SW 1271 (cell line): ENCODE data around the gene HMX3.

Experiments used
- DNase-seq, 2 experiments: peaks; one replicate each; lab custom pipeline; 2025; lab: John Stamatoyannopoulos, UW

The HMX3 gene

DNA sequence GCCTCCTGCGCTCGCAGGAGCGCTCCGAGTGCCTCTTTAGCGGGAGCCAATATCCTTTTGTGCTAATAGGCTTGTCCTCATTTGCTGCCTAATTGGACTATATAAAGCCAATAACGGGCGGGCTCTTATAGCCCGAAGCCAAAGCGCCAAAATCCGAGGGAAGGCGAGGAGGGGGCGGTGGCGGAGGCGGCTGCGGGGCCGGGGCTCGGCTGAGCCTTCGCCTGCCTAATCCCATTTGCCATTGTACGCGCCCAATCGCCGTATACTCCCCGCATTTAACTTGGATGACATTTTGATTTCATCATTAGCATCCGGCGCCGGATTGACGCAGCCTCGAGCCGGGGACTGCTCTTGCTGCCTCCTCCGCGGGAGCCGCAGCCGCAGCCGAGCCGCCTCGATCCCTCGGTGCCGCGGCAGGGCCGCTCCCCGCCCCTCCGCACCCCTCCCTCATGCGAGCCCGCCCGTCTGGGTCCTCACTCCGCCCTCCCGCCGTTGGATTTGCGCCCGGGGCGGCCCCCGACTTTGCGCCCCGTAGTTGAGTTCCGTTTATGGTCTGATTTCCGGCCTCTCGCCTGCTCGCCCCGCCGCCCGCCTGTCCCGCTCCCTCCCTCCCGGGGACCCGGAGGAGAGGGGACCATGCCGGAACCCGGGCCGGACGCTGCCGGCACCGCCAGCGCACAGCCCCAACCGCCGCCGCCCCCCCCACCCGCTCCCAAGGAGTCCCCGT, at the start of gene HMX3:
Gene HMX3, plus strand, starts transcription at position 556 of the 727 bp plus-strand sequence. Its CDS starts 81 bp downstream, at position 637.
- DNase-seq, result no peak

DNA sequence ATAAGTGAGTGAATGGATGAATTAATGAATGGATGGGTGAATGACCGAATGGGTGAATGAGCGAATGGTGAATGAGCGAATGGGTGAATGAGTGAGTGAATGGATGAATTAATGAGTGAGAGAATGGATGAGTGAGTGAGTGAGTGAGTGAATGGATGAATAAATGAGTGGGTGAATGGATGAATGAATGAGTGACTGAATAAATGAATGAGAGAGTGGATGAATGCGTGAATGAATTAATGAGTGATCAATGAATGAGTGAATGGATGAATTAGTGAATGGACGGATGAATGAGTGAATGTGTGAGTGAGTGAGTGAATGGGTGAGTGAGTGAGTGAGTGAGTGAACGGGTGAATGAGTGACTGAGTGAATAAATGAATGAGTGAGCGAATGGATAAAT, 49.5 kb upstream of the HMX3 start:
- no peak for DNase-seq

DNA sequence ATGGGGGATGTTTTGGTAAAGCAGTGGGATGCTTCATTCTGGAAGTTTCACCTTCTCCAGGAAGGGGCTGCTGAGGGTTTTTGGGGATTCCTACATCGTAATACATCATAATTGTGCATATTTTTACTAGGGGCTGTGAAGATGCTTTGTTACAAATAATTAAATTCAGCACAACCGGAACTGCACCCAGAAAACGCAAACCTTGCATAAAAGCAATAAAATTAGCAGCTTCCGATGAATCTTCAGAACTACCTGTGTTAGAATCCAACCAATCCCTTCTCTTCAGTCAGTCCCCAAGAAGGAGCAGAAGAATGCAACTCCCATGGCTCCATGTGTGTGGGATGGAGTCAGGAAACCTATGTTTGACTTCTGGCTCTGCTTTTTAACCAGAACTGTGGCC, 48.4 kb upstream of the HMX3 start:
- DNase-seq, result no peak

DNA sequence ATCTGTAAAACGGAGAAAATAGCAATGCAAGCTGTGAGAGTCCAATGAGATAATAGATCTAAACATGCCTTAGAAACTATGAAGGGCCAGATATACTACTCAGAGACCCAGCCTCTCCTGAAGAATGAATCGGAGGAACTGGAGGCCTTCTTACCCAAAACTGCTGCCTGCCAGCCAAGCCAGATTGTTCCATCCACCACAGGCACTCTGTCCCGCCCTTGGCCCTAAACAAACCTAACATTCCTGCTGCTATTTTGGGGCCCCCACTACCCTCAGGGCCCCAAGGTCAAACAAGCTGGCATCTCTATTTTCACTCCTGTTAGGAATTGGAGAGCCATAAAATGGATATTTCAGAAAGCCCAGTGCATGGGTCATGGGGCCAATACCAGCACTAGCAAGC, 48.0 kb upstream of the HMX3 start:
- DNase-seq, result no peak

DNA sequence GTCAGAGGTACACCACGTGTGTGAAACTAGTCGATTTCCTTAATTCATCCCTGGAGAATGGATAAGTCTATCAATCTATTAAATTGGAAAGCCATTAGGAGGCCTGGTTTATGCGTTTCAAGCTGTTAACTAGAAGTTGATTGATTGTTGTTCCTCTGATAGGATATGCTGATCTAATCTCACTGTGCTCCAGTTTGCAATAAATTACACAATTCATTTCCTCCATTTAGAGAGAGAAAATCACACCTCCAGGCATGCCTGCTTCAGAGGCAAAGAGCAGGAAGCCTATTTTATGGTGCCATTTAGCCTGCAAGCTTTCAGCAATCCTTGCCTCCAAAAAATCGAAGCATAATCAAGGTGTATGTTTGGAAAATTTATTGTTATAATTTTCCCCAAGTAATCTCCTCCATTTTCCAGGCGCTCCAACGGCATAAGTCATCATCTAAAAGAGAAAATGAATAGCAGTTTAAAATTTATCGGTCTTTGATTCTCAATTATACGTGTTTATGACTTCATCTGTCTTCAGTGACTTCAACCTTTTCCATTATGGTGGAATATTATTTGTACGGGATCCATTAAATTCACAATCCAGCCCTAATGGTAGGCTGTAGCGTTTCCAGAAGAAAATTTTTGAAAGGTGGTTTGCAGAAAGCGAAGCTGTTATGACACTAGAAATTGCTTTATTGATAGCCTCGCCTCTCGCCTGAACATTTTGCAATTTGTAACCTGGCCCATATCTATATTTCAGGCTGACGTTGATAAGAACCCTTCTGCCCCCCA, 42.9 kb upstream of the HMX3 start:
- DNase-seq, result no peak

DNA sequence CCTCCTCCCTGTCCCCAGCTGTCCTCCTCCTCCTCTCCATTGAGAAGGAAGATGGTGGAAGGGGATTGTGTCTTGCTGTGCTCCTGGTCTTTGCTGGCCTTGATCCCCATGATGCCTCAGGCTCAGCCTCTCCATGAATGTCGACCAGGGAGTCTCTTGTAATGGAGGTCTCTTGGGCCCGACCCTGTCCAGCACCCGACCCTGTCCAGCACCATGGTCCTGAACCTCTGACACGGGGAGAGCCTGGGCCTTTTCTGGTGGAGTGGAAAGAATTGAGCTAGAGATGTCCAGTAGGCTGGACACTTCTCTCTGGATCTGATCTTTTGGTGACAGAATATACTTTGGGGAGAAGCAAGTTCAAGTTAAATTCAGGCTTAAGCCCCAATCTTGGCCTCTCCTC, 42.3 kb upstream of the HMX3 start:
- no peak for DNase-seq

DNA sequence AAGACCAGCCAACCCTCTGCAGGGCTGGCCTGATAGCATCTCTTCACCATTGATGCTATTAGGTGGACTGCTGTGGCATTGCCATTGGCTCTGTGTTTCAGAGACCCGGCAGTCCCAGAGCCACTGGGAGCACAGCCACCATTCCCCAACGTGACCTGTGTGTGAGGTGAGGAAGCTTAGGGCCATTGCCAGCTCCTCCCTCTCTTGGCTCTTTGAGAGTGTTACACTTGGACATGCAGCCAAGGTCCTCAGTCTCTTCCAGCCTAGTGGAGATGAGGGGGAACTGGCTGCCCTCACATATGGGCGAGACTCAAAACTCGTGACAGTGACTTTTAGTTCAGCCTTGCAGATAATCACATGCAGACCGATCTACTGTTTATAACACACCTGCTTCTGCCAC, 39.3 kb upstream of the HMX3 start:
- no peak for DNase-seq

DNA sequence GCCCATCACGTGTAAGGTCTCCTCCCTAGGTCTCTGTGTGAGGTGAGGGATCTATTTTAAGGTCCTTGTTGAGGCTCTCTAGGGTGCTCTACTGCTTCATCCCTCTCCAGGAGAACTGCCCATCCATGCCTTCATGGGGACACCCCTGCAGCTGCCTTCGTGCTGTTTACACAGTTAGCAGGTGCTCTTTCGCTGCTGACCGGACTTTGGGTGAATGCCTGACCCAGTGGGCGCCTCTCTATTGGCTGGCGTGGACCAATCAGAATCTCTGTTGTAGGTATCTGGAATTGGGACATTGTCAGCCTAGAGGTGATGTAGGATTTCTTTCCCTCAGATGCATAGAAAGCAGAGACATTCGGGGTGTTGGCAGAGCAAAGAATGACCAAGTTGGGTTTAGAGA, 38.7 kb upstream of the HMX3 start:
- DNase-seq, result no peak

DNA sequence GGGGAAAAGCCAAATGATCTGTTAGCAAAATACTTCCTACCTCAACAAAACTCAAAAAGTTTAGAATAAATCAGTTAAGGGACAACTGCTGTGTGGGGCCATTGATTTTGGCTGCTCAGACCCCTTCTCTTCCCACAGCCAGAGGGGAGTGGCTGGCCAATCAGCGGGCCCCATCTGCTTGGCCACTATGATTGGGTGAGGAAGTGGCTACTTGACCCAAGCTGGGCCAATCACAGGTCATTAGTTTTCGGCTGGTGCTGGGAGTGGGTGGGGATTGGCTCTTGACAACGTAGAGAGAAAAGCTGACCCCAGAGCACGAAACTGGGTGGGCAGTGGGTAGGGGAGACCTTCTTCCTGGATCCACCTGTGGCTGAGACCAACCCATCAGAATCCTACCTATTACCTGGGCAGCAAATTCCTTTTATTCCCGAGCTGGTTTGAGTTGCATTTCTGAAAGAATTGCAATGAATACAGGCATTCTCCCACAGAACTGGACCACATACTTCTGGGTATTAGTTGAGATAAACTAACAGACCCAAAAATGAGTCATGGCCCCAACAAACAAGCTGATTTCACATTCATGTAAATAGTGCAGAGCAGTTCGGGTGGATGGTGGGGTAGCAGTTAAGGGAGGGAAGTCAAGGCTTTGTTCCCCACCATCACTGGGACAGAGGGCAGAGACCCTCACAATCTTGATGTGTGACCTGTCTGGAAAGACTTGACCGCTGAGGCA, 35.6 kb upstream of the HMX3 start:
- DNase-seq, result no peak

DNA sequence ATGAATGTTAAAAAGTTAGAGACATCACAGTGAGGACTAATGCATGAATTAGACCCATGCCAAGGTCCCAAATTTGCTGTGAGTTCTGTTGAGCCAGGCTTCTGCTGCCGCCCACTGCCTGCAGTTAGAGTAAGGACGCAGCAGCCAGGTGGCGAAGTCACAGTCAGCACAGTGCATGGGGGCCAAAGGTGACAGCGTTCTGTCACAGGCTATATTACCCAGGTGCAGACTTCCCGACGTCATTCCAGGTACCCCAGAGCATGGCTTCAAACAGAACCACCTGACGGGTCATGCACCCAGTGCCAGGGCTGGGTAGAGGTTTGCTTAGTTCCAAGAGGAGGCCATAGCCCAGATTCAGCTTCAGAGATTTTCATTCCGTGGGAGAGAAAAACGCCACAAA, 33.9 kb upstream of the HMX3 start:
- DNase-seq, result no peak

DNA sequence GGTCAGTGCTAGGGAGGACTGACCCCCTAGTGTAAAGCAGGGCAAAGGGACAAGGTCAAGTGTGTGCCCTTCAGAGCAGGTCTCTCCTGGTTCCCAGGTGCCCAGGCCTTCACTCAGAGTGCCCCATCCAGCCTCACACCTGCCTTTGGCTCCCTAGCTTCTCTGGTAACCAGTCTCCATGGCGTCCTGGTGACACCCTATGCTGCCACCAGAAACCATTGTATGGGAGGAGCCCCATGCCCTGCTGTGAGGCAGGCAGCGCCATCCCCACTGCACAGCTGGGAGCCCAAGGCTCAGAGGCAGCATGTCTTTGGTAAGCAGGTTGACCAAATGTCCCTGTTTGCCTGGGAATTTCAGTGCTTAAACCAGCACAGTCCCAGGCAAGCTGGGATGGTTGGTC, 33.1 kb upstream of the HMX3 start:
- DNase-seq, result no peak

DNA sequence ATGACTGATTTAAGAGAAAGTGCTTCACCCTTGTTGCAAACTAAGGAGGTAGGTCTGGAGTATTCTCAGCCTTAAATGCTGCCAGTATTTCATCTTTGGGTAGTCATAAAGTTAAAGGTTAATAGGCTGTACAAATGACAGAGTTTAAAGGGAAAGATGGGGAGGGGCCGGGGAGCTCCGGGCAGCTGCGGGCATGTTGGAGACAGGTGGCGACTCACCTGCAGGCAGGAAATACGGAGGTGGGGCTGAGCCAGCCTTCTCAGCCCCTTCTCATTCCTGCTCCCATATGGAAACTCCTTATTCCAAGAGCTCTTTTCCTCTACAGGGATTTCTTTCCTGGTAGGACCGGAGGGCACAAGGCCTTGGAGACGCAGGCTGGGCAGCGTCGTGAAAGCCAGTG, 31.8 kb upstream of the HMX3 start:
- no peak for DNase-seq

DNA sequence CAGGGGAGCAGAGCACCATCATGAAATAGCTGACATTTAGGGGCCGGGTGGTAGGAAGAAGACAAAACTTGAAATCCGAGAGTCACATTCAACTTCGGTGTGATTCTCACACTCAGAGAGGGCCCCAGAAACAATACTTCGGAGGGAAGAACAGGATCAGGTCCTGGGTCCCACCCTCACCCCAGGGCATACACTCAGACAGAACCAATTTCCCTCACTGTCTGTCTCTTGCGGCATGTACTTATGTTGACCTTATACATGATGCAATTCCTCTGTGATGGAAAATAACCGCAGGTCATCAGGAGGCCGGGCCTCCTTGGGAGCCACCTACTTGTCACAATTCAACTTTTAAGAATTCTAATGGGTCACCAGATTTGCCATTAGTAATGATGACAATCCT, 26.3 kb upstream of the HMX3 start:
- DNase-seq, result no peak

DNA sequence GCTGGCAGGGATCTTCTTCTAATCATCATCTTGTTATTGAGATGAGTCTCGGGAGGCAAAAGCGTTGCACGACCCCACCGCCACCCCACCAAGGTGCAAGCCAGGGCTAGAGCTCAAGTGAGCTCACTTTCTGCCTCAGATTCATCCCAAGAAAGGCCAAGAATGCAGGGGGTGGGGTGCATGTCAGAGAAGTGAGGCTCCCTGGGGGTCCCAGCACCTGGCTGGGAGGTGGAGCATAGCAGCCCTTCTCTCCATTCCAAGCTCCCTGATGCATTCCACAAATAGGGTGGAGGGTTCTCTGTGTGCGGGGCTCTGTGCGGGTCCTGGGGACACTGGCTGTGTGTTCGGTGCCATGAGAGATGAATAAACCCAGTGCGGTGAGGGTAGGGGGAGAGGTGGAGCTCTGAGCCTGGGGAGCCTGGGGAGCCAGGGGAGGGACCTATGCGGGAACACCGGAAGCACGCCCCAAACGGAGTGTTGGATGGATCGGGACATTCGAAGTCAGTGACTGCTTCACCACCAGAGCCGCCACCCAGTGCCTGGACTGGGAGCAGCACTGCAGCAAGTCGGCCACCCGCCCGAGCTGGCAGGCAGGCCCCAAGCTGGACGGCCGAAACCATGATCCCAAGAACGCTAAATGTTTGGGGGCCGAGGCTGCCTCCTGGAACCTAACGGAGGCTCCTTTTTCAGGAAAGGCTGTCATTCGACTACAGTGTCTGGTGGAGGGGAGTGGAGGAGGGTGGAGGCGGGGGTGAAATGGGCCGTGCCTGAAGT, 17.9 kb upstream of the HMX3 start:
- DNase-seq, result no peak

DNA sequence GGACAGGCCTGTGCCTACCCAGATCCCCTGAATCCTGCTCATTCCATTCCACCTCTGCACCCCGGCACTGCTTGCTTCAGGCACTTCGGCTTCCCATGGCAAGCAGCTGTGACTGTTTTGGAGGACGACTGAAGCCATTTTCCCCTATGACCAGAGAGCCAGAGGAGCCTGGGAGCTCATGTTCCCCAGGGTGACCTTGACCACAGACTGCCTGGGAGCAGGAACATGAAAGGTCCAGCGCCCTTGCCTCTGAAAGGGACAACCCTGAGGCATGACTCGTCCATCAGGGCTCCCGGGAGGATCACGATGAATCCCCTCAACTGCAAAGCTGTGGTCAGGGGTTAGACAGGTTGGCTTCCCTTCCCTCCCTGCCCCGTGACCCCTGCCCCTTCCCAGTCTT, 16.7 kb upstream of the HMX3 start:
- DNase-seq, result no peak

DNA sequence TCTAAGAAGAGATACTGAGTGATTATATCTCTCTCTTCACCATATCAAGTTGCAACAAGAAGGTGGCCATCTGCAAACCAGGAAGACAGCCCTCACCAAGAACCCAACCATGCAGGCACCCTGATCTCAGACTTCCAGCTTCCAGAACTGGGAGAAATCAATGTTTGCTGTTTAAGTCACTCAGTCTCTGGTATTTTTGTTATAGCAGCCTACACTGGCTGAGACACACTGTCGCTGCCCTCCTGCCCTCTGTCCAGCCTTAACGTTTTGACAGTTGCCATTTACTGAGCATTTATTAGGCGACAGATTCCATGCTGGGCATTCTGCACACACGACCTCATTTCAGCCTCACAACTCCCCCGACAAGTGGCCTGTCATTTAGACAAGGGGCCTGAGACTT, 9.5 kb upstream of the HMX3 start:
- no peak for DNase-seq

DNA sequence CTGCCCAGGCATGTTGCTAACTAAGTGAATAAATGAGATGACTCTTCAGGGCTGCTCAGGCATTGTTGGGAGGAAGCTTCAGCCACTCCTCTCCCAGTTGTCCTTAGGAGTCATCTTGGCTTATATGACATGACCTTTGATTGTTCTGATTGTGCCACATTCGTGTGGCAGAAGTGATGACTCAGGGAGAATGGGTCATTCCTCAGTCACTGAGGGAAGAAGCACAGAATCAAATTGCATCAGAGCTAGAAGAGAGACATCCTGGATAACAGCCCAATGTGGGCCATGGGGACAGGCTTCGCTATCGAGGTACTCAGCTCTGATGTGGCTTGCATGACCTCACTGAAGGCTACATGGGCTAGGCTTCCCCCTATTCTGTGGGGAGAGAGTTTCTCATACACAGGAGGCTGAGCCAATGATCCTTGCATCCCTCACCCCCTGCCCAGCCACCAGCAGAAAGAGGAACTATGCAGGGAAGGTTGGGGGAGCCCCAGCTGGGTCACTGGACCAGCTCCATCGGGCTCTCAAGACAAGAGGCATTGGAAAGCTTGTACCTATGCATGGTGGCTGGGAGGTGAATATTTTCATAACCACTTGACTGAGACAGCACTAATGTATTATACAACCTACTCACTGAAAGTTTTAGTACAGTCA, 6.0 kb upstream of the HMX3 start:
- no peak for DNase-seq

DNA sequence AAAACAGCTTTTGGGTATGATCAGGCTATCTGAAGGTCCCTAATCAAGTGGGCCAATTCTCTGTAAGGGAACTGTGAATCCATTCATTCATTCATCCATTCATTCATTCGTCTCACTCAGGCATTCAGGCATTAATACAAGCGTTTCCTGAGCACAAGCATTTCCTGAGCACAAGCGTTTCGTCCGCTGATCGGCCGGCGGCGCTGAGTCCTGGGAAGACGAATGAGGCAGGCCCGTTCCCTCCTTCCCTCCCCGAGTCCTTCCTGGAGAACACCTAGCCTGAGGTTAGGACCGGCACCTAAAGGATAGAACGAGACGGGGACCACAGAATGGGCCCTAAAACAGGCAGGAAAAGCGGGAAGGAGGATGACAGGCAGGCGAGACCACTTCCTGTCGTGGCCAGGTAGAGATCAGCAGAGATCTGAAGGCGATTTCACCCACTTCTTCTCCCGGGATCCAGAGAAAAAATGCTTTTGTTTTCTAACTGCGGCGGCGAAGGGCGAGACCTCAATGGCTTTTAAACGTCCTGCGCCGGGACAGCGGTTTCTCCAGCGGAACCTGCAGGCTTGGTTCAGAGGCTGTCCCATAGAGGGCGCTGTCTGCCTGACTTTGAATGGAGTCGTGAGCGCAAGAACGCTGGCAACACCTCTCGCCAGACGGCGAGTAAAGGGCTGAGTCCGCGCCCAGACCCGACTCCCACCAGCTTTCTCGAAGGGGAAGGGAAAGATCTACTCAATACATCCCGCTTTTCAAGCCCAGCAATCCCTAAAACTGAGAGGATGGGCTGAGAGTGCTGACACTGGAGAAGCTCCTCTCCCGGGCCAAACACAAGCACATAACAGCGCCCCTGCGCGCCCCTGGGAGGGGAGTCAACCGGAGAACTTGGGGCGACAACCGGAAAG, 2.9 kb upstream of the HMX3 start:
- DNase-seq, result peak in 1 of 2 experiments; percentile 44

DNA sequence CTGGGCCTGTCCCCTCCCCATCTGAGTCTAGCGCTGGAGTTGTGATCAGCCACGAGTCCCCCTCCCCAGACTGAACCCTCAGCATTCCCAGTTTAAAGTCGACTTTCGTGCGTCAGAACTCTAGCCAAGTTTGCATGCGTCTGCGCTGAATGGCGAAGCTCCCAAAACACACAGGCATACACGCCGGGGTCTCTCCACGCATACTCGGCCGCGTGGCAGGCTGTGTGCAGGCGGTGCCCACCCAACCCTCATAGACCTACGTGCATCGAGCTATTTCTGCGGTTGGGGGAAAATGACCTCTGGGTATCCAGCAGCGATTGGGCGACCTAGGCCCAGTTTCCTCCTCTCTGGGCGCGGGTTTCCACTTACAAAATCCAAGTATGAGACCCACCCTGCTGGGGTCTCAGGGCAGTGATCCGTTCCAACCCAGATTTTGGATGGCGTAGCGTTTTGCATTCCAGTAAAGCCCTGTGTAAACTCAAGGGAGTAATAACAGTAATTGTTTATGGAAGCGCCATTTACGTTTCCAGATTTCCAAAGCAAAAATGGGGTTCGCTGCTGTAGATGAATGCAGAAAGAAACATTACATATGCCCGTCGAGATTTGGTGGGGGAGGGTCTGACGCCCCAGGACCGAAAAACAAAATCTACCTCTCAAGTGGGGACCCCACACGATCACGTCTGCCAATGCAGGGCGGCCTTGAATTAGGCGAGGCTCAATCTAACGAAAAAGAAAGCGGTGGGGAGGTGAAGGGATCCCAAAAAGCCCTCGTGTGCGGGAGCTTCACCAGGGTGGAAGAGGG, 2.0 kb upstream of the HMX3 start:
- DNase-seq, result no peak
